Measurements from ENCODE around the gene ZNF780A. TPM values are rescaled to one million over a fixed set of nuclear protein-coding genes. Genes with fewer than 3 reads are reported as not detected.
A peak's percentile ranks its signal among the peaks of the same experiment; 100 is the strongest.

ZNF780A gene
- total and polyA plus RNA-seq, 2 experiments from 2014 or later = 12.3 to 15.0 TPM

DNA sequence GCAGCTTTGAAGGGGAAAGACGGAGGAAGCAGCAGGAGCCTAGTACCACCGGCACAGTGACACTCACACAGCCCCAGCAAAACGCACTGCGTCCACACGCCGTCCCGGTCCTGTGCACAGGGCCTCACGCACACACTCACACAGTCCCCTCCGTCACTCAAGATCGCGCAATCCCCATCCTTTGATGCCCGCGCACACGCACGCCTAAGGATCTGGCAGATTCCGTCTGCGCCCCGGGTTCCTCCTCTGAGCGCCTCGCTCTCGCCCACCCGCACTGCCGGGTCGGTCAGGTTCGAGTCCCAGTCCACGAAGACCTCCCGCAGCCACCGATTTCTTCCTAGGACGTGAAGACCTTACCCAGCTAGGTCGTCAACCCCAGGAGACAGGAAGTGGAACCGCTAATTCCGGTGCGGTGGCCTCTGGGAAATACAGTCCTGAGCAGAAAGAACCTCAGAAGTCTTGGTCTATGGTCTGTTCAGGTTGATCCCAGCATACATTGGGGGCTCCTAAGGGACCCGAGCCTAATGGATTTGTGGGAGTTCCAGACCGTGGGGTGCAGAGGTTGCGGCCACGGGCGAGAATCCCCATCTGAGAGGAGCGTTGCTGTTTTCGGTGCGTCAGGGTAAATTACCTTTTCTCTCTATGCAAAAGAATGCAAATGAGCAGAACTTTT, 34.8 kb downstream of the ZNF780A start, which contains the start of gene ZNF780B:
Gene ZNF780B (minus strand): TSS at position 400 of the 673 bp plus-strand sequence. CDS start 5,899 bp downstream, outside the sequence.
- Mint-ChIP-seq H3K27me3 (ENCODE audit: insufficient read depth, low read depth, poor library complexity) (peaks cover 13% of the 10 kb centered on the region), H3K27ac (peak within 1 kb of the TSS; percentile 90), H3K4me3 (peak within 1 kb of the TSS; percentile 100), H3K9me3 (peaks cover 41% of the 10 kb centered on the region), H3K36me3 (ENCODE audit: low read depth) (peaks cover 21% of the 10 kb centered on the region; the same call in 2 of the 3 replicates), H3K4me1 (peaks cover 13% of the 10 kb centered on the region)
- Histone ChIP-seq H3K4me3 (peak within 1 kb of the TSS; percentile 76), H3F3A (replicated peaks; ENCODE audit: low read depth) (no peaks in the 10 kb centered on the region), H3K27me3 (ENCODE audit: insufficient read depth) (no peaks in the 10 kb centered on the region), H3K36me3 (ENCODE audit: insufficient read depth) (no peaks in the 10 kb centered on the region), H3K4me1 (ENCODE audit: insufficient read depth) (peaks cover 10% of the 10 kb centered on the region; the same call in 1 of the 2 replicates), H3K4me2 (peak within 1 kb of the TSS; percentile 79), H3K79me2 (replicated peaks; ENCODE audit: insufficient read depth) (peaks cover 50% of the 10 kb centered on the region), H3K27ac (ENCODE audit: low read depth) (no peak within 1 kb of the TSS), H4K20me1 (replicated peaks; ENCODE audit: insufficient read depth) (peaks cover 8% of the 10 kb centered on the region), H2AFZ (peak within 1 kb of the TSS; percentile 86), H3K9me2 (ENCODE audit: insufficient read depth) (no peaks in the 10 kb centered on the region; the same call in 1 of the 2 replicates)
- TF ChIP-seq POLR2AphosphoS5 (IDR thresholded peaks at IDR 0.05; ENCODE audit: low read depth) (peak; percentile 88), ZNF114 (CRISPR knock-in tag; IDR thresholded peaks at IDR 0.05) (no peak)
- TF ChIP-seq, protein P1, sequence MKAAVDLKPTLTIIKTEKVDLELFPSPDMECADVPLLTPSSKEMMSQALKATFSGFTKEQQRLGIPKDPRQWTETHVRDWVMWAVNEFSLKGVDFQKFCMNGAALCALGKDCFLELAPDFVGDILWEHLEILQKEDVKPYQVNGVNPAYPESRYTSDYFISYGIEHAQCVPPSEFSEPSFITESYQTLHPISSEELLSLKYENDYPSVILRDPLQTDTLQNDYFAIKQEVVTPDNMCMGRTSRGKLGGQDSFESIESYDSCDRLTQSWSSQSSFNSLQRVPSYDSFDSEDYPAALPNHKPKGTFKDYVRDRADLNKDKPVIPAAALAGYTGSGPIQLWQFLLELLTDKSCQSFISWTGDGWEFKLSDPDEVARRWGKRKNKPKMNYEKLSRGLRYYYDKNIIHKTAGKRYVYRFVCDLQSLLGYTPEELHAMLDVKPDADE (IDR thresholded peaks at IDR 0.05) = peak; percentile 86
- DNase-seq (ENCODE audit: low spot score) (peak; percentile 83), ATAC-seq (peak; percentile 100)

DNA sequence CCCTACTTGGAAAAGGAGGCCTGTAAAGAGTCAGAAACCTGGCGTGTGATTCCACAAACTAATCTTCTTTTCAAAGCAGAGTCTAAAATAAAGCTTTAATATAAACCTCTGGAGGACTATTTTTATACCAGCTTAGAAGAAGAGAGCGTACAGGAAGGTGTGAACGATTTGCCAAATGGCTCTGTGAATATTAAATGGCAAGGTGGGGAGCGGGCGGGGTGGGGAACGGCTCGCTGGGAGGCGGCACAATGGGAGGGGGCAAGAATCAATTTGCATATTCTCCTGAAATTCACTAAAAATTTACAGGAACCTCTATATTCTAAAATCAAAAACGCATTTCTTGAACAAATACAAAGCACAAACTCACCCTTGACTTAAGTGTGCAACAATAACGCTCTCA, 35.7 kb downstream of the ZNF780A start:
- peaks cover 27% of the 10 kb centered on the region for H3K36me3 Mint-ChIP-seq (ENCODE audit: low read depth)
- no peaks in the 10 kb centered on the region for H3F3A ChIP-seq (replicated peaks; ENCODE audit: low read depth)
- H3K4me1 Mint-ChIP-seq = peaks cover 13% of the 10 kb centered on the region
- peaks cover 36% of the 10 kb centered on the region for H3K9me3 Mint-ChIP-seq
- H3K27ac ChIP-seq (ENCODE audit: low read depth) = no peak overlapping the region
- peaks cover 59% of the 10 kb centered on the region for H3K79me2 ChIP-seq (replicated peaks; ENCODE audit: insufficient read depth)
- ATAC-seq (no peak), DNase-seq (ENCODE audit: low spot score) (no peak)
- H3K4me3 ChIP-seq = peak overlapping the region; percentile 76
- peak overlapping the region; percentile 86 for H2AFZ ChIP-seq
- peaks cover 10% of the 10 kb centered on the region; the same call in 1 of the 2 replicates for H3K4me1 ChIP-seq (ENCODE audit: insufficient read depth)
- no peak overlapping the region for H3K27ac Mint-ChIP-seq
- H3K4me3 Mint-ChIP-seq = peak overlapping the region; percentile 100
- H4K20me1 ChIP-seq (replicated peaks; ENCODE audit: insufficient read depth) = peaks cover 8% of the 10 kb centered on the region
- no peaks in the 10 kb centered on the region for H3K27me3 ChIP-seq (ENCODE audit: insufficient read depth)
- H3K36me3 ChIP-seq (ENCODE audit: insufficient read depth) = no peaks in the 10 kb centered on the region
- peaks cover 13% of the 10 kb centered on the region for H3K27me3 Mint-ChIP-seq (ENCODE audit: insufficient read depth, low read depth, poor library complexity)
- H3K9me2 ChIP-seq (ENCODE audit: insufficient read depth) = no peaks in the 10 kb centered on the region; the same call in 1 of the 2 replicates
- peak overlapping the region; percentile 79 for H3K4me2 ChIP-seq
- TF ChIP-seq, protein P2, sequence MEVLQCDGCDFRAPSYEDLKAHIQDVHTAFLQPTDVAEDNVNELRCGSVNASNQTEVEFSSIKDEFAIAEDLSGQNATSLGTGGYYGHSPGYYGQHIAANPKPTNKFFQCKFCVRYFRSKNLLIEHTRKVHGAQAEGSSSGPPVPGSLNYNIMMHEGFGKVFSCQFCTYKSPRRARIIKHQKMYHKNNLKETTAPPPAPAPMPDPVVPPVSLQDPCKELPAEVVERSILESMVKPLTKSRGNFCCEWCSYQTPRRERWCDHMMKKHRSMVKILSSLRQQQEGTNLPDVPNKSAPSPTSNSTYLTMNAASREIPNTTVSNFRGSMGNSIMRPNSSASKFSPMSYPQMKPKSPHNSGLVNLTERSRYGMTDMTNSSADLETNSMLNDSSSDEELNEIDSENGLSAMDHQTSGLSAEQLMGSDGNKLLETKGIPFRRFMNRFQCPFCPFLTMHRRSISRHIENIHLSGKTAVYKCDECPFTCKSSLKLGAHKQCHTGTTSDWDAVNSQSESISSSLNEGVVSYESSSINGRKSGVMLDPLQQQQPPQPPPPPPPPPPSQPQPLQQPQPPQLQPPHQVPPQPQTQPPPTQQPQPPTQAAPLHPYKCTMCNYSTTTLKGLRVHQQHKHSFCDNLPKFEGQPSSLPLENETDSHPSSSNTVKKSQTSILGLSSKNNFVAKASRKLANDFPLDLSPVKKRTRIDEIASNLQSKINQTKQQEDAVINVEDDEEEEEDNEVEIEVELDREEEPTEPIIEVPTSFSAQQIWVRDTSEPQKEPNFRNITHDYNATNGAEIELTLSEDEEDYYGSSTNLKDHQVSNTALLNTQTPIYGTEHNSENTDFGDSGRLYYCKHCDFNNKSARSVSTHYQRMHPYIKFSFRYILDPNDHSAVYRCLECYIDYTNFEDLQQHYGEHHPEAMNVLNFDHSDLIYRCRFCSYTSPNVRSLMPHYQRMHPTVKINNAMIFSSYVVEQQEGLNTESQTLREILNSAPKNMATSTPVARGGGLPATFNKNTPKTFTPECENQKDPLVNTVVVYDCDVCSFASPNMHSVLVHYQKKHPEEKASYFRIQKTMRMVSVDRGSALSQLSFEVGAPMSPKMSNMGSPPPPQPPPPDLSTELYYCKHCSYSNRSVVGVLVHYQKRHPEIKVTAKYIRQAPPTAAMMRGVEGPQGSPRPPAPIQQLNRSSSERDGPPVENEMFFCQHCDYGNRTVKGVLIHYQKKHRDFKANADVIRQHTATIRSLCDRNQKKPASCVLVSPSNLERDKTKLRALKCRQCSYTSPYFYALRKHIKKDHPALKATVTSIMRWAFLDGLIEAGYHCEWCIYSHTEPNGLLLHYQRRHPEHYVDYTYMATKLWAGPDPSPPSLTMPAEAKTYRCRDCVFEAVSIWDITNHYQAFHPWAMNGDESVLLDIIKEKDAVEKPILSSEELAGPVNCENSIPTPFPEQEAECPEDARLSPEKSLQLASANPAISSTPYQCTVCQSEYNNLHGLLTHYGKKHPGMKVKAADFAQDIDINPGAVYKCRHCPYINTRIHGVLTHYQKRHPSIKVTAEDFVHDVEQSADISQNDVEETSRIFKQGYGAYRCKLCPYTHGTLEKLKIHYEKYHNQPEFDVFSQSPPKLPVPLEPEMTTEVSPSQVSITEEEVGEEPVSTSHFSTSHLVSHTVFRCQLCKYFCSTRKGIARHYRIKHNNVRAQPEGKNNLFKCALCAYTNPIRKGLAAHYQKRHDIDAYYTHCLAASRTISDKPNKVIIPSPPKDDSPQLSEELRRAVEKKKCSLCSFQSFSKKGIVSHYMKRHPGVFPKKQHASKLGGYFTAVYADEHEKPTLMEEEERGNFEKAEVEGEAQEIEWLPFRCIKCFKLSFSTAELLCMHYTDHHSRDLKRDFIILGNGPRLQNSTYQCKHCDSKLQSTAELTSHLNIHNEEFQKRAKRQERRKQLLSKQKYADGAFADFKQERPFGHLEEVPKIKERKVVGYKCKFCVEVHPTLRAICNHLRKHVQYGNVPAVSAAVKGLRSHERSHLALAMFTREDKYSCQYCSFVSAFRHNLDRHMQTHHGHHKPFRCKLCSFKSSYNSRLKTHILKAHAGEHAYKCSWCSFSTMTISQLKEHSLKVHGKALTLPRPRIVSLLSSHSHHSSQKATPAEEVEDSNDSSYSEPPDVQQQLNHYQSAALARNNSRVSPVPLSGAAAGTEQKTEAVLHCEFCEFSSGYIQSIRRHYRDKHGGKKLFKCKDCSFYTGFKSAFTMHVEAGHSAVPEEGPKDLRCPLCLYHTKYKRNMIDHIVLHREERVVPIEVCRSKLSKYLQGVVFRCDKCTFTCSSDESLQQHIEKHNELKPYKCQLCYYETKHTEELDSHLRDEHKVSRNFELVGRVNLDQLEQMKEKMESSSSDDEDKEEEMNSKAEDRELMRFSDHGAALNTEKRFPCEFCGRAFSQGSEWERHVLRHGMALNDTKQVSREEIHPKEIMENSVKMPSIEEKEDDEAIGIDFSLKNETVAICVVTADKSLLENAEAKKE (CRISPR knock-in tag; IDR thresholded peaks at IDR 0.05) = no peak
- TF ChIP-seq, protein P3, sequence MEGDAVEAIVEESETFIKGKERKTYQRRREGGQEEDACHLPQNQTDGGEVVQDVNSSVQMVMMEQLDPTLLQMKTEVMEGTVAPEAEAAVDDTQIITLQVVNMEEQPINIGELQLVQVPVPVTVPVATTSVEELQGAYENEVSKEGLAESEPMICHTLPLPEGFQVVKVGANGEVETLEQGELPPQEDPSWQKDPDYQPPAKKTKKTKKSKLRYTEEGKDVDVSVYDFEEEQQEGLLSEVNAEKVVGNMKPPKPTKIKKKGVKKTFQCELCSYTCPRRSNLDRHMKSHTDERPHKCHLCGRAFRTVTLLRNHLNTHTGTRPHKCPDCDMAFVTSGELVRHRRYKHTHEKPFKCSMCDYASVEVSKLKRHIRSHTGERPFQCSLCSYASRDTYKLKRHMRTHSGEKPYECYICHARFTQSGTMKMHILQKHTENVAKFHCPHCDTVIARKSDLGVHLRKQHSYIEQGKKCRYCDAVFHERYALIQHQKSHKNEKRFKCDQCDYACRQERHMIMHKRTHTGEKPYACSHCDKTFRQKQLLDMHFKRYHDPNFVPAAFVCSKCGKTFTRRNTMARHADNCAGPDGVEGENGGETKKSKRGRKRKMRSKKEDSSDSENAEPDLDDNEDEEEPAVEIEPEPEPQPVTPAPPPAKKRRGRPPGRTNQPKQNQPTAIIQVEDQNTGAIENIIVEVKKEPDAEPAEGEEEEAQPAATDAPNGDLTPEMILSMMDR (conservative IDR thresholded peaks at IDR 0.05; ENCODE audit: low read depth in 2 of 2) = no peak
- TF ChIP-seq STAT1 (IDR thresholded peaks at IDR 0.05; ENCODE audit: unreplicated experiment) (no peak), EZH2 (IDR thresholded peaks at IDR 0.05; ENCODE audit: low read depth, unreplicated experiment) (no peak), ZNF114 (CRISPR knock-in tag; IDR thresholded peaks at IDR 0.05) (no peak), POLR2AphosphoS5 (IDR thresholded peaks at IDR 0.05; ENCODE audit: low read depth) (no peak), EZH2phosphoT487 (IDR thresholded peaks at IDR 0.05; ENCODE audit: unreplicated experiment) (no peak), JUNB (IDR thresholded peaks at IDR 0.05; ENCODE audit: unreplicated experiment) (no peak)
